ENCODE results near the gene CELF3. TPM values are rescaled to one million over a fixed set of nuclear protein-coding genes. Genes with fewer than 3 reads are reported as not detected.

The CELF3 gene
- total RNA-seq (not detected), polyA plus RNA-seq (ENCODE audit: insufficient read length in 6 of 6) (1 to 10 TPM in 1 of 6 donors, under 1 TPM in 5; 0.72 to 1.4 (median 0.90) TPM)
- long read RNA-seq, donor 1: 0 reads
- long read RNA-seq, donor 2: 0 reads
- long read RNA-seq, donor 3: 0 reads
- long read RNA-seq, donor 4: 0 reads
- long read RNA-seq, donor 5: 0 reads
- long read RNA-seq, donor 6: 0 reads
- long read RNA-seq, donor 7: 0 reads
- long read RNA-seq, donor 8: 0 reads
- long read RNA-seq, donor 9: 0 reads
- long read RNA-seq, donor 10: 0 reads
- long read RNA-seq, donor 11, partial matches to known transcripts: 12 of 22 reads
- long read RNA-seq, donor 11, other reads (novel, unspliced or antisense): 6 of 22 reads
- long read RNA-seq, donor 12: 0 reads

DNA sequence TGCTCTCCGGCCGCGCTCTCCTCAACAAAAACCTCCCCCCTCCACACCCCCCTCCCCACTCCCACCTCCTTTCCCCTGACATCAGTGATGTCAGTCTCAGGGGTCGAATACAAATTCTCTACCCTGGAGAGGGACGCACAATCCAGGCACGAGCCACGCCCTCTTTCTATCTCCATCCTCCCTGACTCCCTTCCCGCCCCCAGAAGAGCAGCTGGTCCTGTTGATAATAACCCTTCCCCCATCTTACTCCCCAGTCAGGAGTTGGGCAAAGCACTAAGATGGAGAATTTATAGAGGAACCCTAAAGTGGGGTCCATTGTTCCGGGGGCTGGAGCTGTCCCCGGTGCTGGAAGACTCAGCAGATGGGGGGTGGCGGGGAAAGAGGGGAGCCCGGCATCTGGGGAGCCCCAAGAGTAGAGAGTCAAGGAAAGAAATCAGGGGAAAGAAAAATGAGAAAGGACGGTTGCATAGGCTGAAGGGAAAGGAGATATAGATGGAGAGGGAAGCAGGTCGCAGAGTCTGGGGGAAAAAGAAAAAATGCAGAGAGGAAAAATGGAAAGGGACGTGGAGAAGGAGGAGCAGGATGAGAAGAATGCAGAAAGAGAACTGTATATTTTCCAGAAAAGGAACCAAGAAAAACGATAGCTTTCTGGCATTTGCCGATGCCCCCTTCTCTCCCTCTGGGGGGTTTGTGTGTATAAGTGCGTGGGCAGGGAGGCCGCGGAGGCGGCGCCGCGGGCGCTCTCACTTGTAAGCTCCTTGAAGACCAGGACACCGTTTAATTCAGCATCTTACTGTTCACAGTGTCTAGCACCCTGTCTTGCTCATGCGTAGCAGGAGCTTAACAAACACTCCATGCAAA is at the start of gene CELF3:
Gene CELF3 (minus strand): TSS at position 33 of the 861 bp plus-strand sequence. CDS start 783 bp downstream, outside the sequence.
- intact Hi-C loops (cut with DNase I): no loop called here
- no peaks in the 10 kb centered on the region for H3K36me3 ChIP-seq
- peaks cover 17 to 92% of the 10 kb centered on the region in 2 donors for H3K27me3 ChIP-seq
- H3K27ac ChIP-seq: no peak within 1 kb of the TSS
- DNase-seq (peak in 1 of 4 donors; percentile 28), ATAC-seq (no peak)
- no peak within 1 kb of the TSS for H3K4me3 ChIP-seq
- H3K4me1 ChIP-seq: peaks cover 12 to 19% of the 10 kb centered on the region in 2 donors
- no peak for TF ChIP-seq CTCF (IDR thresholded peaks at IDR 0.05)
- H3K9me3 ChIP-seq: no peaks in the 10 kb centered on the region

GRCh38 chr1:151763990-151764389 is 47.4 kb upstream of the CELF3 start:
- H3K4me1 ChIP-seq: peaks cover 7 to 15% of the 10 kb centered on the region in 2 donors
- H3K27ac ChIP-seq: peak overlapping the region; percentile 80 to 90
- intact Hi-C loops (cut with DNase I): no loop called here
- no peaks in the 10 kb centered on the region for H3K27me3 ChIP-seq
- DNase-seq (peak in 1 of 4 donors; percentile 5), ATAC-seq (no peak)
- no peak for TF ChIP-seq CTCF (IDR thresholded peaks at IDR 0.05)
- H3K9me3 ChIP-seq: no peaks in the 10 kb centered on the region
- H3K36me3 ChIP-seq: peaks cover 4 to 32% of the 10 kb centered on the region in 2 donors
- peak overlapping the region; percentile 67 to 71 for H3K4me3 ChIP-seq

GRCh38 chr1:151762941-151763921 is 46.6 kb upstream of the CELF3 start, which contains the start of gene MRPL9:
MRPL9 (minus strand) TSS chr1:151763496; CDS start chr1:151763479, 17 bp downstream.
- DNase-seq (peak; percentile 78 to 96 (median 85)), ATAC-seq (peak; percentile 99)
- intact Hi-C loops (cut with DNase I): no loop called here
- Histone ChIP-seq H3K27me3 (no peaks in the 10 kb centered on the region), H3K4me3 (peak within 1 kb of the TSS; percentile 67 to 71), H3K9me3 (no peaks in the 10 kb centered on the region), H3K27ac (peak within 1 kb of the TSS; percentile 80 to 90), H3K4me1 (peaks cover 7 to 15% of the 10 kb centered on the region in 2 donors), H3K36me3 (peaks cover 4 to 40% of the 10 kb centered on the region in 2 donors)
- no peak for TF ChIP-seq CTCF (IDR thresholded peaks at IDR 0.05)

DNA sequence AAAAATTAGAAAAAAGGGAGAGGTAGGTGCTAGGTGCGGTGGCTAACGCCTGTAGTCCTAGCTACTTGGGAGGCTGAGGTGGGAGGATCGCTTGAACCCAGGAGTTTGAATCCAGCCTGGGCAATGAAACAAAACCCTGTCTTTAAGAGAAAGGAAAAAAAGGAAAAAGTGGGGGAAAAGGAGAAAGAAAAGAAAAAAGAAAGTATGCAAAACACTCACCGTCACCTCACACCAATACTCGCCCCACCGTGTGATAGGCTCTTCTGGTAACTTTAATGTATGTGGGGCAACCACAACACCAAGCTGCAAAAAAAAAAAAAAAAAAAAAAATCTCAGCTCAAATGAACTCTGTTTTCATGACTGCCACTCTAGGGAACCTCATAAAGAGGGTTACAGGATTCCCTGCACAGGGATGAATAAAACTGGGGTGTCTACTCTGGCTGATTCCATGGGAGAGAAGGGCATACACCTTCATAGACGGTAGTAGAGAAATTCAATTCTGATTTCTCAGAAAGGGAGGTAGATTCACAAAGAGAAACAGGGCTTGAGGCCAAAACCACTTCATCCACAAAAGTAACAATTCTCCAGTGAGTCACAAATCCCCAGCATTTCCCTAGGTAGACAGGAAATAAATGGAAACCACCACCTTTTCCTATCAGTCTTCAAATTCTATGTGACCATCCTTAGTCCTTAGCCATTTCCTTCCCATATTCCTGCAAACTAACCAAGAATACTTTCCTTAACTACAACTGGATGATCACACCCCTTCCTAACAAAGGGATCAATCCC is 44.2 kb upstream of the CELF3 start:
- H3K36me3 ChIP-seq: peaks cover 4 to 51% of the 10 kb centered on the region in 2 donors
- H3K4me3 ChIP-seq: no peak overlapping the region
- H3K27me3 ChIP-seq: no peaks in the 10 kb centered on the region
- no peak for TF ChIP-seq CTCF (IDR thresholded peaks at IDR 0.05)
- intact Hi-C loops (cut with DNase I): no loop called here
- DNase-seq: no peak
- no peak for ATAC-seq
- no peaks in the 10 kb centered on the region for H3K9me3 ChIP-seq
- no peak overlapping the region for H3K27ac ChIP-seq
- H3K4me1 ChIP-seq: peaks cover 7 to 15% of the 10 kb centered on the region in 2 donors
